Fibroblast of pulmonary artery (primary cell): Measurements from ENCODE around the gene GPRC5A.

Experiments
- DNase-seq: peaks from one replicate; pipeline ENCODE4 v3.0.0-alpha.2; 2010; ENCODE audit warnings: low read depth
- H3K4me3 ChIP-seq: replicated peaks from 2 replicates; pipeline ENCODE4 v1.5.1; 2011; ENCODE audit warnings: low read depth, mild to moderate bottlenecking, control low read depth, low read length, moderate library complexity
- CTCF ChIP-seq: IDR thresholded peaks from 2 replicates; pipeline ENCODE4 v1.5.1; 2011; ENCODE audit warnings: mild to moderate bottlenecking, control low read depth, low read length, inconsistent platforms; ENCODE audit errors: missing control alignments

GPRC5A gene

GRCh38 chr12:12909995-12910420 is 18.6 kb downstream of the GPRC5A start:
- peak; percentile 87 for DNase-seq
- TF ChIP-seq CTCF: no peak
- H3K4me3 ChIP-seq: no peak overlapping the region

GRCh38 chr12:12912711-12913110 is 21.3 kb downstream of the GPRC5A start:
- no peak for DNase-seq
- TF ChIP-seq CTCF: no peak
- no peak overlapping the region for H3K4me3 ChIP-seq

GRCh38 chr12:12915656-12916055 is 24.3 kb downstream of the GPRC5A start:
- no peak overlapping the region for H3K4me3 ChIP-seq
- no peak for DNase-seq
- TF ChIP-seq CTCF: no peak

DNA sequence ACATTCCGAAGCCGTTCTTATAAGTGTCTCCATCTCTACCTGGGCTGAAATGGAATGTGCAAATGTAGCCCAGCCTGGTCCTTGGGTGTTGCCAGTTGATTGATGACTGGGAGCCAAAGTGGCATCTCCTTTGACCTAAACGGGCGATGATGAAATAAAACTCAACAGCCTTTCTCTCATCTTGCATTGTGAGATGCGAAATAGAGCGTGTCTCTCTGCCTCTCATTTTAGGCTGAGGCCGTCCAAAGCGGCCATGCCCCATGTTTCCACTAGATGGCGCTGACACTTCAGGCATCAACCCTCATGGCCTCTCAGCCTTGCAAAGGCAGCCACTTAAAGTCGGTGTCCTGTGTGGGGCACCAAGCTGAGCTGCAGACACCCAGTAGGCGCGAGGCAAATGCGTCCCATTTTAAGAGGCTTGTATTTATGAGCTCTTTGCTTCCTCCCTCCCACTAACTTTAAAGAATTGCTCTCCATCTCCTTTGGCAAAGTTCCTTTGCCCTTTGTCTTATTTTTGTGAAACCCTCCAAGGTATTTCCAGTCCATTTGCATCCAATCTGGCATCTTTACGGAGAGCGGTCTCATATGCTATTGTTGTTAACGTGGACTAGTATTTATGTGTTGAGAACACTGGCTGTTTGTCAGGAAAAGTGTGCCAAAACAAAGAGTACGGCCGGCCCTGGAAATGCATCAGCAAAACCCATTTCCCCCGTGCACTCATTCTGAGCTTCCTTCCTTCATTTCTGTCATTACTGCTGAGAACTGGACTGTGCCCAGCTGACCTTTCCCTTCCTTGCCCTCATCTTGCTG is 25.0 kb downstream of the GPRC5A start:
- peak; percentile 99 for TF ChIP-seq CTCF
- peak overlapping the region; percentile 30 for H3K4me3 ChIP-seq
- peak; percentile 91 for DNase-seq

GRCh38 chr12:12917517-12917916 is 26.2 kb downstream of the GPRC5A start:
- DNase-seq: no peak
- TF ChIP-seq CTCF: no peak
- no peak overlapping the region for H3K4me3 ChIP-seq

DNA sequence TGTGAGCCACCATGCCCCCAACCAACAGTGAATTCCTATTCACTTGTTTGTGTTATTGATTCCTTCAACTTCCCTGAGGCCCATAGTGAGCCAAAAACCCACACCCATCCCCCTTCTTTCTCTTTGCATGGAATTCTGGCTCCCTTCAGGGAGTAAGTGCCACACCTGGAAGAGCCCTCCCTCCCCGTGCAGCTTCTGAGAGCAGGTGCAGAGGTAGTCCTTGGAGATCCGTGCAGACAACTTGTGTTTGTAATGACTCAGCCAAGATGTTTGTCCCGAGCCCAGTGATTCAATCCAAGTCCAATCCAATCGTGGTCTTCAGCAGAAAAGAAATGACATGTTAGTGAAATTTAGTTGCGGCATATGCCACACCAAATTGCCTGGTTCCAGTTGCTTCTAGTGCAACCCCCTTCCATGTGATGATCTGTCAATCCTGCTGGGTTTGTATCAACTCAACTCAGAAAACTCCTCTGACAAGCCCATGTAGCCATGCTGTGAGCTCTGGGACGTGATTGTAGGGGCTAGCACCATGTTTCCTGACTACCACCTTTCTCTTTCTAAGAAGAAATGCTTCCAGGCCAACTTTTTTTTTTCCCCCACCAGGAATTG is 27.5 kb downstream of the GPRC5A start:
- no peak for DNase-seq
- TF ChIP-seq CTCF: no peak

More for the DNA sequence above, 27.5 kb downstream of the GPRC5A start:
- H3K4me3 ChIP-seq: no peak overlapping the region
